Psoas muscle (tissue), 8 donors: Measurements from ENCODE around the gene CATSPER4. TPM values are rescaled to one million over a fixed set of nuclear protein-coding genes. Genes with fewer than 3 reads are reported as not detected.
A peak's percentile ranks its signal among the peaks of the same experiment; 100 is the strongest.

Source experiments
- ATAC-seq, 4 donors: fragments of 200-7000 bp; cut with Tn5 transposase; one replicate each; pipeline ENCODE4 v1.9.1; 2020; ENCODE audit warnings: moderate library complexity in 3 of 4, mild to moderate bottlenecking in 2 of 4
- DNase-seq, 2 donors: peaks; one replicate each; pipeline ENCODE4 v3.0.0-alpha.2; 2020
- H3K27ac ChIP-seq: fragments of 200-600 bp; one replicate; pipeline ENCODE4 v1.8.0; 2022
- H3K27me3 ChIP-seq, 3 donors: fragments of 200-600 bp in 1 of 3; one replicate each; pipeline versions ENCODE4 v1.6.1 to v1.8.0; 2013 to 2022; ENCODE audit warnings: low read length in 2 of 3, mild to moderate bottlenecking in 2 of 3, moderate library complexity in 1 of 3; ENCODE audit not compliant: insufficient read depth in 3 of 3
- H3K36me3 ChIP-seq, 2 donors: fragments of 200-600 bp in 1 of 2; one replicate each; pipeline versions ENCODE4 v1.6.1 to v1.8.0; 2013 to 2022; ENCODE audit warnings: low read depth in 1 of 2, mild to moderate bottlenecking in 1 of 2, moderate library complexity in 1 of 2; ENCODE audit not compliant: insufficient read depth in 1 of 2
- H3K4me1 ChIP-seq: fragments of 200-600 bp; one replicate; pipeline ENCODE4 v1.8.0; 2022
- H3K4me3 ChIP-seq: fragments of 200-600 bp; one replicate; pipeline ENCODE4 v1.8.0; 2022; ENCODE audit warnings: mild to moderate bottlenecking
- H3K9me3 ChIP-seq: fragments of 200-600 bp; one replicate; pipeline ENCODE4 v1.8.0; 2022
- WGBS, 3 donors: extraction: QIAGEN DNeasy Blood & Tissue Kit; methylation state at CpG; one replicate each; pipeline versions ENCODE4 v1.1.6 to v1.1.7; 2013; 5-methylcytosine and 5-hydroxymethylcytosine counted together
- intact Hi-C, 2 donors: fragments of 100-400 bp; cut with DNase I; formaldehyde crosslinking; loops; one replicate each; pipeline versions ENCODE4 v1.11.0 to v1.14.2; 2022
- polyA plus RNA-seq, 3 donors: library from polyadenylated mRNA; stranded (reverse); fragments of 200-250 nt; gene quantifications; one replicate each; pipeline ENCODE4 v1.2.3, GENCODE V29; 2013
- total RNA-seq, 4 donors: library from RNA; stranded (reverse); fragmentation: NEBNext Ultra II Directional in 2 of 4; extraction: Animal tissue kit (Norgen Biotek cat#: 25700) in 2 of 4; gene quantifications; one replicate each; pipeline versions ENCODE4 v1.2.1 to v1.2.4, GENCODE V29; 2021 to 2023
- TF ChIP-seq, protein P1 (sequence below): fragments of 200-600 bp; IDR thresholded peaks from one replicate; pipeline ENCODE4 v1.8.0; 2022; ENCODE audit warnings: antibody characterized with exemption
- donor health status: healthy with polysubstance abuse.
- donor health status: DM: no; HTN: no; CAD: no; lungs with moderate emphysema.
- donor health status: Bipolar disorder and iron deficiency.
- donor health status: healthy.
- donor health status: DM: yes; HTN: yes; CAD: no.
- donor health status: DM: no; HTN: no; CAD: no.
- donor health status: DM: no; HTN: no; CAD: no.
- donor health status: DM: yes; HTN: yes; CAD: no.

CATSPER4 gene
- total and polyA plus RNA-seq, 7 donors, result 0.01 to 0.24 TPM; not detected in 5

DNA sequence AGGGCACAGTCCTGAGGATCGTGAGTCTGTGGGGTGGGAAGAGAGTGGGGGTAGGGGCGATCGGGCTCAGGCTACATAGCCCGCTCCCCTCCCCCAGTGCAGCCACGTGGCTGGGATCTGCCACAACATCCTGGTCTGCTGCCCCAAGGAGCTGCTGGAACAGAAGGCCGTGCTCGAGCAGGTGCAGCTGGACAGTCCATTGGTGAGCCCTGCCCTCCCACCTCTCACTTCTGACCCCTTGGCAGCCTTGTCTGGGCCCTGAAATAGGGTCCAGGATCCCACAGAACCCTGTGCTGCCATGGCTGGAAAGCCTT, 8.1 kb upstream of the CATSPER4 start:
- Histone ChIP-seq H3K4me1 (peaks cover 11% of the 10 kb centered on the region), H3K27ac (peak overlapping the region; percentile 99), H3K9me3 (no peaks in the 10 kb centered on the region), H3K36me3 (peaks cover 0 to 38% of the 10 kb centered on the region in 2 donors), H3K27me3 (no peaks in the 10 kb centered on the region), H3K4me3 (peak overlapping the region; percentile 68)
- ATAC-seq (peak; percentile 75 to 92 (median 84)), DNase-seq (peak; percentile 67 to 92)
- 21 to 30% (median 30%) methylated on average over 5 to 7 of the region's 7 CpGs for WGBS, 3 donors
- intact Hi-C loops, result loop anchor here in 1 of 2 donors (5.0 kb wide), 1 partner anchor 50 kb away; the partner anchor contains the start of gene CEP85
- TF ChIP-seq, protein P1, sequence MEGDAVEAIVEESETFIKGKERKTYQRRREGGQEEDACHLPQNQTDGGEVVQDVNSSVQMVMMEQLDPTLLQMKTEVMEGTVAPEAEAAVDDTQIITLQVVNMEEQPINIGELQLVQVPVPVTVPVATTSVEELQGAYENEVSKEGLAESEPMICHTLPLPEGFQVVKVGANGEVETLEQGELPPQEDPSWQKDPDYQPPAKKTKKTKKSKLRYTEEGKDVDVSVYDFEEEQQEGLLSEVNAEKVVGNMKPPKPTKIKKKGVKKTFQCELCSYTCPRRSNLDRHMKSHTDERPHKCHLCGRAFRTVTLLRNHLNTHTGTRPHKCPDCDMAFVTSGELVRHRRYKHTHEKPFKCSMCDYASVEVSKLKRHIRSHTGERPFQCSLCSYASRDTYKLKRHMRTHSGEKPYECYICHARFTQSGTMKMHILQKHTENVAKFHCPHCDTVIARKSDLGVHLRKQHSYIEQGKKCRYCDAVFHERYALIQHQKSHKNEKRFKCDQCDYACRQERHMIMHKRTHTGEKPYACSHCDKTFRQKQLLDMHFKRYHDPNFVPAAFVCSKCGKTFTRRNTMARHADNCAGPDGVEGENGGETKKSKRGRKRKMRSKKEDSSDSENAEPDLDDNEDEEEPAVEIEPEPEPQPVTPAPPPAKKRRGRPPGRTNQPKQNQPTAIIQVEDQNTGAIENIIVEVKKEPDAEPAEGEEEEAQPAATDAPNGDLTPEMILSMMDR, result no peak

DNA sequence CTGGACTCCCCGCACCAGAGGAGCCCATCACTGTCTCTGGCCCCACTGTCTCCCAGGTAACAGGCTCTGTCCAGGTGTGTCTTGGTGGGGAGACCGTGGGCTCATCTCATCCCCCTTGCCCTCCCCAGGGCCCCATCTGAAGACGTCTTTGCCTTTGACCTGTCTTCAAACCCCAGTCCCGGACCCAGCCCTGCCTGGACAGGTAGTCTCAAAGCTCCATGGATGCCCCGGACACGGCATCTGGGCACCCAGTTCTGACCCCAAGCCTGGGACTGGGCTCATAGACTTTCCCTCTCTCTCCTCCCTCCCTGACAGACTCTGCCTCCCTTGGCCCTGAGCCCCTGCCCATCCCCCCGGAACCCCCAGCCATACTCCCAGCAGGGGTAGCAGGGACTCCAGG, 6.3 kb upstream of the CATSPER4 start:
- ATAC-seq (no peak), DNase-seq (no peak)
- no peaks in the 10 kb centered on the region for H3K9me3 ChIP-seq
- intact Hi-C loops, result loop anchor here in 1 of 2 donors (5.0 kb wide), 1 partner anchor 48 kb away; the partner anchor contains the start of gene CEP85
- H3K27ac ChIP-seq, result peak overlapping the region; percentile 42
- H3K27me3 ChIP-seq, result no peaks in the 10 kb centered on the region
- WGBS, 3 donors, result 87 to 89% (median 88%) methylated on average over 7 of the region's 7 CpGs
- TF ChIP-seq, protein P1, result no peak
- peaks cover 0 to 55% of the 10 kb centered on the region in 2 donors for H3K36me3 ChIP-seq
- peaks cover 11% of the 10 kb centered on the region for H3K4me1 ChIP-seq
- H3K4me3 ChIP-seq, result no peak overlapping the region

DNA sequence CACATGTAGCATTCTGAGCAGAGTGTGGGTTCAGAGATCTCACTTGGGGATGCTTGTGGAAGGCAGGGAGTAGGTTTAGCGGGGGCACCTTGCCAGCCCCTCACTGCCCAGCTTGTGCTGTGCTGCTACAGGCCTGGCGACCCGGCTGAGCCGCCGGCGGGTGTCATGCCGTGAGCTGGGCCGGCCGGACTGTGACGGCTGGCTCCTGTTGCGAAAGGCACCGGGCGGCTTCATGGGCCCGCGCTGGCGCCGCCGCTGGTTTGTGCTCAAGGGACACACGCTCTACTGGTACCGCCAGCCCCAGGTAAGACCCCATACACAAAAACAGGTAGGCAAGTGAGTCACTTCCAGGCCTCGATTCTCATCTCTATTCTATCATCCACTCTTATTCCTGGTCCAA, 5.5 kb upstream of the CATSPER4 start:
- Histone ChIP-seq H3K27ac (peak overlapping the region; percentile 42), H3K27me3 (no peaks in the 10 kb centered on the region), H3K4me3 (no peak overlapping the region), H3K4me1 (peaks cover 11% of the 10 kb centered on the region), H3K36me3 (peaks cover 0 to 63% of the 10 kb centered on the region in 2 donors), H3K9me3 (no peaks in the 10 kb centered on the region)
- 89 to 96% (median 92%) methylated on average over 21 of the region's 21 CpGs for WGBS, 3 donors
- no peak for DNase-seq
- intact Hi-C loops, result loop anchor here in 1 of 2 donors (5.0 kb wide), 1 partner anchor 47 kb away; the partner anchor contains the start of gene CEP85
- ATAC-seq, result no peak
- TF ChIP-seq, protein P1, result no peak

DNA sequence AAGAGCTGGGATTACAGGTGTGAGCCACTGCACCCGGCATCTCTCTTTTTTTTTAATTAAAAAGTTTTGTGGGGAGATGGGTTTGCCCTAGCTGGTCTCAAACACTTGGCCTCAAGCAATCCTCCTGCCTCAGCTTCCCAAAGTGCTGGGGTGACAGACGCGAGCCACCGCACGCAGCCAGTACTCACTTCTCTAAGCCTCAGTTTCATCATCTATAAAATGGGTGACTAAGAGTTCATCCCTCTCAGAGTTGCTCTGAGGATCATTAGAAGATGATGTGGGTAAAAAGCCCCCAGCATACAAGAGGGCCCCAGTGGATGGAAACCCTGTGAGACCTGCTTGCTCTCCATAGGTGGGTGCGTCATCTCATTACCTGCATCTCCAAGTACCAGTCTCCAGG, 2.5 kb upstream of the CATSPER4 start:
- no peak overlapping the region for H3K4me3 ChIP-seq
- 92 to 97% (median 95%) methylated on average over 6 of the region's 6 CpGs for WGBS, 3 donors
- H3K27me3 ChIP-seq, result no peaks in the 10 kb centered on the region
- H3K9me3 ChIP-seq, result no peaks in the 10 kb centered on the region
- peaks cover 7% of the 10 kb centered on the region for H3K4me1 ChIP-seq
- H3K36me3 ChIP-seq, result peaks cover 0 to 63% of the 10 kb centered on the region in 2 donors
- no peak for ATAC-seq
- H3K27ac ChIP-seq, result no peak overlapping the region
- intact Hi-C loops, result no loop called here
- no peak for DNase-seq
- TF ChIP-seq, protein P1, result no peak

DNA sequence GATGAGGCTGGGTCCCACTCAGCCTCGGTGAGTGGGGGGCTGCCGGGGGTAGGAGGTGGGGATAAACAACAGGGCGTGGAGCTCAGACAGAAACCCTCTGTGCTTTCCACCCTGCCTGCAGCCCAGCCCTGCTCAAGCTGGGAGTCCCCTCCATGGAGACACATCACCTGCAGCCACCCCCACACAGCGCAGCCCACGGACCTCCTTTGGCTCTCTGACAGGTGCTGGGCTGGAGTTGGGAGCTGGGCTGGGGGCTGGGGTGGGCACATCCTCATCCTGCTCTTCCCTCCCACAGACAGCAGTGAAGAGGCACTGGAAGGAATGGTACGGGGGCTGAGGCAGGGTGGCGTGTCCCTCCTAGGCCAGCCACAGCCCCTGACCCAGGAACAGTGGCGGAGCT, 1.9 kb upstream of the CATSPER4 start:
- Histone ChIP-seq H3K27me3 (no peaks in the 10 kb centered on the region), H3K36me3 (peaks cover 0 to 62% of the 10 kb centered on the region in 2 donors), H3K4me3 (no peak overlapping the region), H3K4me1 (peaks cover 1% of the 10 kb centered on the region), H3K27ac (no peak overlapping the region), H3K9me3 (no peaks in the 10 kb centered on the region)
- TF ChIP-seq, protein P1, result no peak
- intact Hi-C loops, result no loop called here
- no peak for DNase-seq
- no peak for ATAC-seq
- WGBS, 3 donors, result 88 to 92% (median 91%) methylated on average over 6 to 8 of the region's 8 CpGs
